ENCODE results near the gene MRO.
"Not testable (repeated sequence)": the region's sequence is repeated elsewhere in the genome, so short reads cannot be mapped to it uniquely, and the experiment has no call there.

MRO gene

GRCh38 chr18:50790948-50791347, 28.9 kb downstream of the MRO start:
- no peak for DNase-seq

- DNase-seq: no peak
Observed at GRCh38 chr18:50790241-50790640, 29.6 kb downstream of the MRO start.

GRCh38 chr18:50788284-50788683, 31.5 kb downstream of the MRO start:
- no peak for DNase-seq

- no peak for DNase-seq
Observed at GRCh38 chr18:50786864-50787263, 33.0 kb downstream of the MRO start.

- DNase-seq: no peak
Observed at GRCh38 chr18:50783553-50783952, 36.3 kb downstream of the MRO start.

- not testable (repeated sequence) for DNase-seq
Observed at GRCh38 chr18:50779021-50779420, 40.8 kb downstream of the MRO start.

GRCh38 chr18:50776383-50776782, 43.4 kb downstream of the MRO start:
- DNase-seq: no peak

- DNase-seq: no peak
Observed at GRCh38 chr18:50775726-50776125, 44.1 kb downstream of the MRO start.

- no peak for DNase-seq
Observed at GRCh38 chr18:50775207-50775606, 44.6 kb downstream of the MRO start.

GRCh38 chr18:50769463-50769862, 50.4 kb downstream of the MRO start:
- DNase-seq: no peak

- no peak for DNase-seq
Observed at GRCh38 chr18:50757358-50757757, 62.5 kb downstream of the MRO start.

GRCh38 chr18:50754297-50754696, 65.5 kb downstream of the MRO start:
- DNase-seq: no peak

GRCh38 chr18:50753311-50753710, 66.5 kb downstream of the MRO start:
- DNase-seq: no peak

- no peak for DNase-seq
Observed at GRCh38 chr18:50751947-50752346, 67.9 kb downstream of the MRO start.

- DNase-seq: no peak
Observed at GRCh38 chr18:50751490-50751889, 68.3 kb downstream of the MRO start.

- DNase-seq: no peak
Observed at GRCh38 chr18:50750546-50750945, 69.3 kb downstream of the MRO start.

GRCh38 chr18:50749945-50750344, 69.9 kb downstream of the MRO start:
- DNase-seq: no peak

- DNase-seq: no peak
Observed at GRCh38 chr18:50749421-50749820, 70.4 kb downstream of the MRO start.

- no peak for DNase-seq
Observed at GRCh38 chr18:50748243-50749229, 71.3 kb downstream of the MRO start.

GRCh38 chr18:50747849-50748242, 72.0 kb downstream of the MRO start:
- DNase-seq: no peak

GRCh38 chr18:50745945-50746344, 73.9 kb downstream of the MRO start:
- DNase-seq: no peak

Data from hematopoietic multipotent progenitor cell treated with erythropoietin and hydrocortisone succinate and interleukin-3 and kit ligand, for 4 days (in vitro differentiated cells).